ENCODE data around the gene MEIOB. TPM values are rescaled to one million over a fixed set of nuclear protein-coding genes. Genes with fewer than 3 reads are reported as not detected.

MEIOB gene
- total and polyA plus RNA-seq, 2 experiments from 2014 or later, result 0.14 TPM; not detected in 1

DNA sequence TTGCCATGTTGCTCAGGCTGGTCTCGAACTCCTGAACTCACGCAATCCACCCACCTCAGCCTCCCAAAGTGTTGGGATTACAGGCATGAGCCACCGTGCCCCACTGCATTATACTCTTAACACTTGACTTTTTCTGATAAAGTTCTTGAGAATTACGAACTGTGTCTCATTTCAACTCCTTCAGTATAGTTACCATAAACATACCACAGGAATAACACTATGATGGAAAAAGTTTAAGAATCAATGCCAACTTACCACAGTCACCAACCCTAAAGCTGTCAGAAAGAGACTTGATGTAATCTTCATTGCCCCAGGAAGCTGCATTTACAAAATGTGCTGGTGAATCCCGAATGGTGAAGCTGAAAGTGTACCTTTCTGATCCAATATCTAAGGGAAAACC is 10.2 kb downstream of the MEIOB start:
- Histone ChIP-seq H3K4me1 (ENCODE audit: insufficient read depth) (no peaks in the 10 kb centered on the region), H3F3A (ENCODE audit: insufficient read depth) (no peaks in the 10 kb centered on the region), H3K27ac (no peak overlapping the region), H3K9me3 (ENCODE audit: low read depth) (no peaks in the 10 kb centered on the region), H4K20me1 (ENCODE audit: insufficient read depth) (no peaks in the 10 kb centered on the region), H2AFZ (no peak overlapping the region), H3K9ac (no peak overlapping the region), H3K4me2 (ENCODE audit: unreplicated experiment) (no peak overlapping the region), H3K36me3 (ENCODE audit: low read depth) (no peaks in the 10 kb centered on the region), H3K4me3 (no peak overlapping the region), H3K9me2 (ENCODE audit: insufficient read depth) (no peaks in the 10 kb centered on the region), H3K79me2 (ENCODE audit: insufficient read depth) (no peaks in the 10 kb centered on the region), H3K27me3 (replicated peaks; ENCODE audit: insufficient read depth) (peaks cover 37% of the 10 kb centered on the region)
- 65 to 68% methylated on average over 5 of the region's 5 CpGs for WGBS, 2 experiments (ENCODE audit: low coverage in 1 of 2, low lambda C conversion rate in 2 of 2, missing lambda C conversion rate in 2 of 2)
- TF ChIP-seq EZH2phosphoT487 (IDR thresholded peaks at IDR 0.05; ENCODE audit: insufficient read depth, low read depth) (no peak), EZH2 (IDR thresholded peaks at IDR 0.05; ENCODE audit: insufficient read depth, poor library complexity, severe bottlenecking) (no peak)
- no peak for DNase-seq
- in situ Hi-C loops (cut with MboI), result no loop called here

GRCh38 chr16:1859650-1860049 is 12.3 kb downstream of the MEIOB start:
- Histone ChIP-seq H2AFZ (no peak overlapping the region), H3K36me3 (ENCODE audit: low read depth) (no peaks in the 10 kb centered on the region), H3K9me2 (ENCODE audit: insufficient read depth) (no peaks in the 10 kb centered on the region), H3K79me2 (ENCODE audit: insufficient read depth) (no peaks in the 10 kb centered on the region), H3K4me2 (ENCODE audit: unreplicated experiment) (no peak overlapping the region), H3K27ac (no peak overlapping the region), H3K9ac (no peak overlapping the region), H3F3A (ENCODE audit: insufficient read depth) (no peaks in the 10 kb centered on the region), H3K4me1 (ENCODE audit: insufficient read depth) (no peaks in the 10 kb centered on the region), H3K4me3 (no peak overlapping the region), H3K27me3 (replicated peaks; ENCODE audit: insufficient read depth) (peaks cover 32% of the 10 kb centered on the region), H3K9me3 (ENCODE audit: low read depth) (no peaks in the 10 kb centered on the region), H4K20me1 (ENCODE audit: insufficient read depth) (no peaks in the 10 kb centered on the region)
- DNase-seq, result no peak
- in situ Hi-C loops (cut with MboI), result no loop called here
- TF ChIP-seq EZH2phosphoT487 (IDR thresholded peaks at IDR 0.05; ENCODE audit: insufficient read depth, low read depth) (no peak), EZH2 (IDR thresholded peaks at IDR 0.05; ENCODE audit: insufficient read depth, poor library complexity, severe bottlenecking) (no peak)
- 36 to 43% methylated on average over 8 of the region's 8 CpGs for WGBS, 2 experiments (ENCODE audit: low coverage in 1 of 2, low lambda C conversion rate in 2 of 2, missing lambda C conversion rate in 2 of 2)

- H3K36me3 ChIP-seq (ENCODE audit: low read depth), result no peaks in the 10 kb centered on the region
- DNase-seq, result no peak
- H3K9me2 ChIP-seq (ENCODE audit: insufficient read depth), result no peaks in the 10 kb centered on the region
- no peak overlapping the region for H2AFZ ChIP-seq
- H3K4me2 ChIP-seq (ENCODE audit: unreplicated experiment), result no peak overlapping the region
- H3F3A ChIP-seq (ENCODE audit: insufficient read depth), result no peaks in the 10 kb centered on the region
- no peaks in the 10 kb centered on the region for H3K4me1 ChIP-seq (ENCODE audit: insufficient read depth)
- H3K4me3 ChIP-seq, result no peak overlapping the region
- peaks cover 36% of the 10 kb centered on the region for H3K27me3 ChIP-seq (replicated peaks; ENCODE audit: insufficient read depth)
- H3K27ac ChIP-seq, result no peak overlapping the region
- no peaks in the 10 kb centered on the region for H3K9me3 ChIP-seq (ENCODE audit: low read depth)
- no peak overlapping the region for H3K9ac ChIP-seq
- WGBS, 2 experiments (ENCODE audit: low coverage in 1 of 2, low lambda C conversion rate in 2 of 2, missing lambda C conversion rate in 2 of 2), result 47 to 49% methylated on average over 8 of the region's 8 CpGs
- in situ Hi-C loops (cut with MboI), result no loop called here
- no peaks in the 10 kb centered on the region for H4K20me1 ChIP-seq (ENCODE audit: insufficient read depth)
- TF ChIP-seq EZH2 (IDR thresholded peaks at IDR 0.05; ENCODE audit: insufficient read depth, poor library complexity, severe bottlenecking), result no peak
- TF ChIP-seq EZH2phosphoT487 (IDR thresholded peaks at IDR 0.05; ENCODE audit: insufficient read depth, low read depth), result no peak
- no peaks in the 10 kb centered on the region for H3K79me2 ChIP-seq (ENCODE audit: insufficient read depth)
Measured at GRCh38 chr16:1858189-1858865, 13.6 kb downstream of the MEIOB start.

DNA sequence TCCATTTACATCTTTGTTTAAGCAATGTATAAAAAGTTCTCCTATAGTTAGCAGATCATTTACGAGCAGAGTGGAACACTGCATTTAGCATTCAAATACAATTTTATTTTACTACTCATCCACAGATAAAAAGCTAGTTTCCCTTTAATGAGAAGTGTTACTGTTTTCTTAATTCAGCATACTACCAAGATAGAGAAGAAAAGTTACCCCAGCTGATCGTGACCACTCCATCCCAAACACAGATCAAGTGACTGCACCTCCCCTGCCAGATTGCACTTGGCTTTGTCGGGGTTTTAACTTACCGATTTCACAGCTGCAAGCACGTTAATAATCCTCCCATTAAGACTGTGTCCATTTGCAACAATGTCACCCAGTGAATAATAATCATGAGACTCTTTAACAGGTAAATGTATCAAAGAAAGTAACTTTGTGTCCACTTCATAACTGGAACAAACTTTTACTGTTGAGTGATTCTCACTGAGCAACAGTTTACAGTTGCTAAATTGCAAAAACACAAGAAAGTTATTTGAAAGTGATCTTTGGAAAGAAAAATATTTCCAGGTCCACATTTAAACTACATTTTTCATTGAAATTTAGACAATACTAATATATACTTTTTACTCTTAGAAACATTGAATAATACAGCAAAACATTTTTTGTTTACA is 14.4 kb downstream of the MEIOB start:
- no peaks in the 10 kb centered on the region for H3K9me3 ChIP-seq (ENCODE audit: low read depth)
- H4K20me1 ChIP-seq (ENCODE audit: insufficient read depth), result no peaks in the 10 kb centered on the region
- WGBS, 2 experiments (ENCODE audit: low coverage in 1 of 2, low lambda C conversion rate in 2 of 2, missing lambda C conversion rate in 2 of 2), result 32% methylated on average over 5 of the region's 5 CpGs
- no peaks in the 10 kb centered on the region for H3K36me3 ChIP-seq (ENCODE audit: low read depth)
- peaks cover 36% of the 10 kb centered on the region for H3K27me3 ChIP-seq (replicated peaks; ENCODE audit: insufficient read depth)
- H3K79me2 ChIP-seq (ENCODE audit: insufficient read depth), result no peaks in the 10 kb centered on the region
- no peak overlapping the region for H3K27ac ChIP-seq
- in situ Hi-C loops (cut with MboI), result no loop called here
- no peak for DNase-seq
- no peak for TF ChIP-seq EZH2 (IDR thresholded peaks at IDR 0.05; ENCODE audit: insufficient read depth, poor library complexity, severe bottlenecking)
- no peak for TF ChIP-seq EZH2phosphoT487 (IDR thresholded peaks at IDR 0.05; ENCODE audit: insufficient read depth, low read depth)
- no peaks in the 10 kb centered on the region for H3K4me1 ChIP-seq (ENCODE audit: insufficient read depth)
- H3F3A ChIP-seq (ENCODE audit: insufficient read depth), result no peaks in the 10 kb centered on the region
- H2AFZ ChIP-seq, result no peak overlapping the region
- H3K4me2 ChIP-seq (ENCODE audit: unreplicated experiment), result no peak overlapping the region
- H3K9me2 ChIP-seq (ENCODE audit: insufficient read depth), result no peaks in the 10 kb centered on the region
- H3K9ac ChIP-seq, result no peak overlapping the region
- H3K4me3 ChIP-seq, result no peak overlapping the region
